Heart right ventricle (tissue), 16 donors: ENCODE data around the gene DYRK1A. TPM values are rescaled to one million over a fixed set of nuclear protein-coding genes. Genes with fewer than 3 reads are reported as not detected.
A peak's percentile ranks its signal among the peaks of the same experiment; 100 is the strongest.

Experiments used
- ATAC-seq, 8 donors: fragments of 200-7000 bp; cut with Tn5 transposase; one replicate each; pipeline ENCODE4 v1.9.1; 2020; ENCODE audit warnings: mild to moderate bottlenecking in 8 of 8, moderate library complexity in 8 of 8, moderate number of reproducible peaks in 1 of 8
- DNase-seq, 2 donors: peaks; one replicate each; pipeline ENCODE4 v3.0.0-alpha.2; 2020
- H3K27ac ChIP-seq, 10 donors: fragments of 200-600 bp; sonication (generic) in 2 of 10; one replicate each; pipeline versions ENCODE4 v1.5.0 to v1.8.0; 2020 to 2022; ENCODE audit warnings: mild to moderate bottlenecking in 3 of 10
- H3K27me3 ChIP-seq, 7 donors: fragments of 200-600 bp; one replicate each; pipeline ENCODE4 v1.8.0; 2021 to 2022; ENCODE audit warnings: mild to moderate bottlenecking in 2 of 7
- H3K36me3 ChIP-seq, 9 donors: fragments of 200-600 bp; sonication (generic) in 1 of 9; one replicate each; pipeline versions ENCODE4 v1.5.0 to v1.8.0; 2020 to 2022; ENCODE audit warnings: mild to moderate bottlenecking in 2 of 9
- H3K4me1 ChIP-seq, 9 donors: fragments of 200-600 bp; sonication (generic) in 1 of 9; one replicate each; pipeline versions ENCODE4 v1.5.0 to v1.8.0; 2020 to 2022; ENCODE audit warnings: mild to moderate bottlenecking in 4 of 9
- H3K4me3 ChIP-seq, 10 donors: fragments of 200-600 bp; sonication (generic) in 2 of 10; one replicate each; pipeline versions ENCODE4 v1.5.0 to v1.8.0; 2020 to 2022; ENCODE audit warnings: mild to moderate bottlenecking in 7 of 10, moderate library complexity in 2 of 10
- H3K9me3 ChIP-seq, 11 donors: fragments of 200-600 bp in 10 of 11; sonication (generic) in 2 of 11; one replicate each; pipeline versions ENCODE4 v1.5.0 to v1.8.0; 2013 to 2022; ENCODE audit warnings: mild to moderate bottlenecking in 2 of 11, control low read depth in 1 of 11, moderate library complexity in 1 of 11
- CTCF ChIP-seq, 9 donors: fragments of 200-600 bp; sonication (generic) in 2 of 9; IDR thresholded peaks; one replicate each; pipeline versions ENCODE4 v1.5.0 to v1.8.0; 2021 to 2022; ENCODE audit warnings: antibody characterized with exemption in 9 of 9, mild to moderate bottlenecking in 5 of 9, moderate library complexity in 1 of 9
- WGBS, 2 donors: extraction: QIAGEN DNeasy Blood & Tissue Kit; methylation state at CpG; one replicate each; pipeline ENCODE4 v1.1.7; 2013; ENCODE audit warnings: inconsistent platforms in 1 of 2; 5-methylcytosine and 5-hydroxymethylcytosine counted together
- intact Hi-C, 10 donors: fragments of 100-400 bp; cut with DNase I; formaldehyde crosslinking; loops; one replicate each; pipeline versions ENCODE4 v1.11.1 to v1.14.2; 2022
- polyA plus RNA-seq, 2 donors: library from polyadenylated mRNA; stranded (reverse); fragments of 200-250 nt; gene quantifications; one replicate each; pipeline ENCODE4 v1.2.3, GENCODE V29; 2013
- total RNA-seq, 10 donors: library from RNA; stranded (reverse); fragmentation: NEBNext Ultra II Directional in 3 of 10; extraction: Animal tissue kit (Norgen Biotek cat#: 25700) in 3 of 10; gene quantifications; one replicate each; pipeline versions ENCODE4 v1.2.1 to v1.2.4, GENCODE V29; 2021 to 2023
- donor health status: Arrhythmogenic right ventricular cardiomyopathy.
- donor health status: ischemic (EF 13 %, LVEDD 7.1; RV severe dilation, severe dysfunction).
- donor health status: healthy with polysubstance abuse.
- donor health status: DM: no; HTN: yes; CAD: no.
- donor health status: DM: no; HTN: no; CAD: no.
- donor health status: ischemic (EF 25% LVEDD 6.9; RV normal size, moderate dysfunction).
- donor health status: ischemic (EF 25% LVEDD 5.7; RV mildly dilated, moderate dysfunction).
- donor health status: healthy.
- donor health status: DM: yes; HTN: yes; CAD: no.
- donor health status: Ischemic cardiomyopathy.
- donor health status: ischemic (EF 35%, LVEDD 5.7; RV mildly dilated, moderate dysfunction).
- donor health status: nonischemic (EF 11% LVEDD 7.7; RV severe dilation, severe dysfunction).
- donor health status: DM: yes; HTN: yes; CAD: no.
- donor health status: PGD.
- donor health status: ischemic (EF 29% LVEDD 5.4; RV normal size, mild dysfunction).
- donor health status: nonischemic (EF 23%, LVEDD 6.1; RV moderate dilation, normal function).

DYRK1A gene
- total and polyA plus RNA-seq, 12 donors, result 24.7 to 94.2 (median 73.2) TPM

GRCh38 chr21:37496972-37497371, 130.4 kb downstream of the DYRK1A start:
- Histone ChIP-seq H3K27ac (no peak overlapping the region), H3K4me3 (no peak overlapping the region), H3K36me3 (peaks cover 0 to 79% (median 20%) of the 10 kb centered on the region in 9 donors), H3K9me3 (peaks cover 0 to 8% (median 0%) of the 10 kb centered on the region in 11 donors), H3K4me1 (peaks cover 0 to 9% (median 0%) of the 10 kb centered on the region in 9 donors), H3K27me3 (no peaks in the 10 kb centered on the region)
- peak in 6 of 9 donors; percentile 26 to 53 (median 33) for TF ChIP-seq CTCF (IDR thresholded peaks at IDR 0.05)
- ATAC-seq (no peak), DNase-seq (no peak)
- intact Hi-C loops, result loop anchor here in 1 of 10 donors (10.0 kb wide), 1 partner anchor 68 kb away; no protein-coding TSS in a partner anchor
- WGBS, 2 donors, result 69 to 75% methylated on average over 4 of the region's 4 CpGs

- no peak for DNase-seq
- no peak for ATAC-seq
- Histone ChIP-seq H3K9me3 (peaks cover 0 to 19% (median 0%) of the 10 kb centered on the region in 11 donors), H3K4me3 (no peak overlapping the region), H3K27ac (no peak overlapping the region), H3K36me3 (peaks cover 0 to 79% (median 20%) of the 10 kb centered on the region in 9 donors), H3K27me3 (no peaks in the 10 kb centered on the region), H3K4me1 (peaks cover 0 to 3% (median 0%) of the 10 kb centered on the region in 9 donors)
- intact Hi-C loops, result loop anchor here in 1 of 10 donors (10.0 kb wide), 1 partner anchor 66 kb away; no protein-coding TSS in a partner anchor
- TF ChIP-seq CTCF (IDR thresholded peaks at IDR 0.05), result no peak
- 96 to 100% methylated on average over 1 of the region's 1 CpG for WGBS, 2 donors
Measured at GRCh38 chr21:37498664-37499063, 132.1 kb downstream of the DYRK1A start.

- Histone ChIP-seq H3K9me3 (peaks cover 0 to 19% (median 0%) of the 10 kb centered on the region in 11 donors), H3K36me3 (peaks cover 0 to 85% (median 42%) of the 10 kb centered on the region in 9 donors), H3K27me3 (no peaks in the 10 kb centered on the region), H3K4me1 (peaks cover 0 to 4% (median 0%) of the 10 kb centered on the region in 9 donors), H3K4me3 (no peak overlapping the region), H3K27ac (no peak overlapping the region)
- intact Hi-C loops, result no loop called here
- DNase-seq, result no peak
- WGBS, 2 donors, result 92 to 94% methylated on average over 3 of the region's 3 CpGs
- no peak for TF ChIP-seq CTCF (IDR thresholded peaks at IDR 0.05)
- ATAC-seq, result no peak
Measured at GRCh38 chr21:37502947-37503346, 136.4 kb downstream of the DYRK1A start.

- DNase-seq (no peak), ATAC-seq (no peak)
- Histone ChIP-seq H3K27ac (no peak overlapping the region), H3K9me3 (peaks cover 0 to 19% (median 0%) of the 10 kb centered on the region in 11 donors), H3K36me3 (peaks cover 0 to 85% (median 48%) of the 10 kb centered on the region in 9 donors), H3K4me3 (no peak overlapping the region), H3K4me1 (peaks cover 0 to 4% (median 0%) of the 10 kb centered on the region in 9 donors), H3K27me3 (no peaks in the 10 kb centered on the region)
- intact Hi-C loops, result no loop called here
- TF ChIP-seq CTCF (IDR thresholded peaks at IDR 0.05), result no peak
- WGBS, 2 donors, result 96 to 98% methylated on average over 5 of the region's 5 CpGs
Measured at GRCh38 chr21:37503848-37504467, 137.4 kb downstream of the DYRK1A start.
